Measurements from ENCODE around the gene CFAP43.

The CFAP43 gene

DNA sequence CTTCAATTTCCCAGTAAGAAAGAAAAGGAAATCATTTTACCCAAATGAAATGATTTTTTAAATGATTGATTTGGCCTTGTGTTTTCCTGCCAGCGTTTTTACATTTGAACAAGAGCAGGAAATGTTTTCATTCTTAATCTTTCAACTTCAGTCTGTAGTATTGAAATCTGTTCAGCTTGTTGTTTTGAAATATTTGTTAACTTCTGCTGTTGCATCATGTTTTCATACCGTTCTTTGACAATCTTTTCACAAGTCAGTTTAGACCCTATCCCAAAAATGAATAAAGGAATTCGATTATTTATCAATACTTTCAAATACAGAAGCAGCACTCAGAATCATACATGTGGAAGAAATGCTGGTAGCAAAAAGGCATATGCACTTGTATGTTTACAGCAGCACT is 102.1 kb downstream of the CFAP43 start:
- no peak for DNase-seq (ENCODE audit: low read depth, low spot score)

DNA sequence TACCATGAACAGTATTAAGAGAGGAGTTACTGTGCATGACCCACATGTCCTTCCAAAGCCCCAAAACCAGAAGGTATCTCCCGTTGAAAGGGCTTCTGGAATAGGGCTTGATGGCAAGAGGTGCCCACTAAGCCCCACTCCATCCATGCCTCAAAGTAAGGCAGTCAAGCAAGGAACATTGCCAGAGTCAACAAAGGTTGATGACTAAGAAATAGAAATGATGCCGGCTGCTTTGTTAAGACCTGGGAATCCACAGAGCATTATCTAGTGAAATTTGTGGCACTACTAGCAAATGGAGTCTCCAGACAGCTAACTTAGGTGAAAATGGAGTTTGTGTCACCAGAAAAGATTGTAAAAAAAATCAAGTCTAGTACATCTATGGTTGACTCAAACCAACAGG is 104.0 kb downstream of the CFAP43 start:
- DNase-seq (ENCODE audit: low read depth, low spot score), result no peak

- DNase-seq (ENCODE audit: low read depth, low spot score), result no peak
These were observed 104.8 kb downstream of the CFAP43 start for GRCh38 chr10:104127411-104127810.

GRCh38 chr10:104123397-104123796 is 108.8 kb downstream of the CFAP43 start:
- DNase-seq (ENCODE audit: low read depth, low spot score), result no peak

GRCh38 chr10:104122225-104123107 is 109.7 kb downstream of the CFAP43 start:
- no peak for DNase-seq (ENCODE audit: low read depth, low spot score)

GRCh38 chr10:104121485-104122224 is 110.5 kb downstream of the CFAP43 start, which contains the start of gene SFR1:
Gene SFR1 (plus strand): TSS chr10:104122171. CDS start chr10:104122184, 13 bp downstream.
- peak; percentile 99 for DNase-seq (ENCODE audit: low read depth, low spot score)

DNA sequence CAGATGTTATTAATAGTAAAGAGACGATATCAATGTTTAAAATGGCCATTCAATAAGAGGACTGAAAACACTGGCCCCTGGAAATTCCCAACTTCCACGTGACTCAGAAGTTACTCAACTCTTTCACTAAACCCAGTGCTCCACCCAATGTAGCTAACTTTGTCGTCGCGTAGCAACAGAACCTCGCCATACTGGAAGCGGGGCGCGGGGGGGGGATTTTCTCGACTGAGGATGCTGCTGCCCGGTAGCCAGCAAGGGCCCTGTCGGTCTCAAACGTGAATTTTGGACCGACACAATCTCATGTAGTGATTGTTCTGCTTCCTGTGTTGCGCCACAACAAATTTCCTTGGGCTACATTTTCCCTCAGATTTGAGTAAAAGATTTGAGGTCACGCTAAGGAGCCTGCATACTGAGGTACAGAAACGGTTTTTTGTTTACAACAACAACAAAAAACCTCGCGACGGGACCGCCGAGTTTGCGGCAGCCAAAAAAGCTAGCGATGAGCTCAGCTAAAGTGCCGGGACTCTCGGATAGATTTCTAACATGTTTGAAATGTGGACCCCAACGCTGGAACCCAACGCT is 111.2 kb downstream of the CFAP43 start:
- peak; percentile 66 for DNase-seq (ENCODE audit: low read depth, low spot score)

DNA sequence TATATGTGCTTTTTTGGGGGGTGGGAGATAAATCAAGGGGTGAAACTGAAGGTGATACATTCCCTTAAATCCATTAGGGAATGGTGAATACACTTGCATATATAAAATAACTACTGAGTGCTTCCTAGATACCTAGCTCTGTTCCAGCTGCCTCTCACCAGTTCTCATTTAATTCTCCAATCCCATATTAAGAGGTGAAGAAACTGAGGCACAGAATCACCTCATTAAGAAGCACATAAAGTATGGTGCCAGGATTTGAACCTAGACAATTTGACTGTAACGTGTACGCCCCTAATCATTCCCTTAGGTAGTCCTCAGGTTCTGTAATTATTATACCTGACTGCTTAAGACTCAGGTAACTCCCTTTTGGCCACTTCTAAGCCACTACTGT is 111.7 kb downstream of the CFAP43 start:
- no peak for DNase-seq (ENCODE audit: low read depth, low spot score)

GRCh38 chr10:104119996-104120395 is 112.2 kb downstream of the CFAP43 start:
- DNase-seq (ENCODE audit: low read depth, low spot score), result no peak

DNA sequence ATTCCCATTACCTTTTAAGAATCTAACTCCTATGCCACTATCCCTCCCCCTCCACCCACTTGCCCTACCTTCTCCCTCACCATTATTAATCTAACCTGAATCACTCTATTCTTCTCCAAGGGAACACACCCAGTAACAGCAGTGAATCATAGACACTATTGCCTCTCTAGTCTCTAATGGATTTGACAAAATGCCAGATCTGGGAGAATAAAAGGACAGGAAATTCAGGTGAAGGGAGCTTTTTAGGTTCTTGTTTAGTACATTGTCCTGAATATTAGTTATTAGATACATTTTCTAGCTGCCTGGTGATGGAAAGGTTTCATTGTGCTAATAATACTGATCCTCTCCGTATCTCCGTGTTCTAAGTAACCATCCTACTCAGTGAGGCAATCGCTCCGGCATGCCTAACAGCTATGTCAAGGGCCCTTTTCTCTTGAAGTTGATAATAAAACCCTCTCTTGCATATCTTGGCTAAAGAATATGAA is 114.3 kb downstream of the CFAP43 start:
- DNase-seq (ENCODE audit: low read depth, low spot score), result no peak

DNA sequence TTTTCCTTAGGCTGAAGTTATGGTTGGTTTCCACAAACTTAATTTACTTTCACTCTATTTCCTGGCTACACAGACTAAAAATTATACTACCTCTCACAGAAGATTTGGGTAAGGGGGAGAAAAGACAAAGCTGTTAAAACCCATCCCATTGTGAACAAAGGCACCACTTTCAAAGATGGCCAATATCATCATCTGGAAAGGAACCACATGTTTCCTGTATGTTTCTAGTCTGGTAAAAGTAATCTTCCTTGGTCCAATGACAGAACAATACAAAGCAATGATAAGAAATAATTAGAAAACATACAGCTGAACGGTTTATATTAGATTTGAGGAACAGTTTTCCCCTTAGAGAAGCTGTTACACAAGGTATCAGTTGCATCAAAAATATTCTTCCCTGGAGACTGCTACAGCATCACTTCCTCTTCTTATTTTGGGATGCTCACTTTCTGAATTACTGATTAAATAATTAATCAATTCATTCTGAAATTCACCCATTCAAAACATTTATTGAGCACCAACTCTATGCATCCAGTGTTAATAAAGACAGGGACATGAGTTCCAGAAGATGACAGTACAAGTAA is 118.7 kb downstream of the CFAP43 start:
- DNase-seq (ENCODE audit: low read depth, low spot score), result no peak

- DNase-seq (ENCODE audit: low read depth, low spot score), result no peak
These were observed 122.1 kb downstream of the CFAP43 start for GRCh38 chr10:104109908-104110662.

DNA sequence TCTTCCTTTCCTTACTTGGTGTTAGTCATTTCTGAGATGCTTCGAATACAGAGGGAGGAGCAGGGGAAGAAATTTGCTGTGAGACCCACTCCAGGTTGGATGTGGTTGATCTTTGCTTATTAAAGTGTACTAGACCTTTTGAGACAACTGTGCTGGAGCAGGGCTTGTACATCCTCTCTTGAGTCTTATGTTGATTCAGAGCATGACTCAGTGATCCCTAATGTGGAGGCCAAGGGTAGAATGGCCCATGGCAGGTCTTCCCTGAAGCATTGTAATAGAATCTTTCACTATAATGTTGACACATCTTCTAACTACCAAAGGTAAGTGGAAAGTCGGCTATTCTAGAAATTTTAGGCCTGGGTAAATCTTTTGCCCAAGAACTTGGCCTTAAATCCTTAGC is 127.2 kb downstream of the CFAP43 start:
- DNase-seq (ENCODE audit: low read depth, low spot score), result no peak

- DNase-seq (ENCODE audit: low read depth, low spot score), result no peak
These were observed 127.7 kb downstream of the CFAP43 start for GRCh38 chr10:104104418-104104817.

DNA sequence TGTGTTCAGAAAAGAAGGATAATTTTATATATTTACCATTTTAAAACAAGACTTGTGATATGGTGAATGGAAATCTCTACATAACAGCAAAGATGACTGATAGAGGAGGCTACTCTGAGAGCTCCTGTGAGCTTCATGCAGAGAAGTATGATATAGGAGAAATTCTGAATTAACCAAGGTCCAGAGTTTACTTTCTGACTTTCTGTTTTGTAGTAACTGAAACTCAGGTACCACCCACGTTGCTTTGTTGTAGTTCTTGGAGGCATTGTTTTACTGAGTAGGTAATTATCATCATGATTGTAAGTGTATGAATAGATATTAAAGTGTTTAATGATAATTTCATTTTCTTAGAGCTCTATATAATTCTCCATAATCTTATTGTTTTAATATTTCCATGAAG is 128.2 kb downstream of the CFAP43 start:
- DNase-seq (ENCODE audit: low read depth, low spot score), result no peak

GRCh38 chr10:104101902-104102301 is 130.3 kb downstream of the CFAP43 start:
- DNase-seq (ENCODE audit: low read depth, low spot score), result no peak

DNA sequence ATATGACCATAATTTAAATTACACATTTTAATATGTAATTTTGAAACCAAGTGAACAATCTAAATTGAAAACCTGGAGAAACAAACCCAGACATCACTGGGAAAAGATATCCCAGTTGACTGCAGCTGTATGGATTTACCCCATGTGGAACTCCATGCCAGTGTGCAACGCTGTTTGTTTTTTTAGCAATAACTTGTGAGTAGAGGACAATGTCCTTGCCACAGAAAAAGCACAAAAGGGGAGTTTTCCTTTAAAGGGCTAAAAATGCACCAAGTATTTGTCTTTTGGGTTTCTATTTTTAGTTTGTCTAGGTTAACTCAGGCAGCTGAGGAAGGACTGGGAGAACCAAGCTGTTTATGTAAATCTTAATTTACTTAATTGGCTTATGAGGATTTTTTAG is 131.4 kb downstream of the CFAP43 start:
- no peak for DNase-seq (ENCODE audit: low read depth, low spot score)

- DNase-seq (ENCODE audit: low read depth, low spot score), result no peak
These were observed 132.2 kb downstream of the CFAP43 start for GRCh38 chr10:104099941-104100340.

- DNase-seq (ENCODE audit: low read depth, low spot score), result no peak
These were observed 132.9 kb downstream of the CFAP43 start for GRCh38 chr10:104099269-104099668.

GRCh38 chr10:104098358-104098925 is 133.7 kb downstream of the CFAP43 start:
- DNase-seq (ENCODE audit: low read depth, low spot score), result no peak

DNA sequence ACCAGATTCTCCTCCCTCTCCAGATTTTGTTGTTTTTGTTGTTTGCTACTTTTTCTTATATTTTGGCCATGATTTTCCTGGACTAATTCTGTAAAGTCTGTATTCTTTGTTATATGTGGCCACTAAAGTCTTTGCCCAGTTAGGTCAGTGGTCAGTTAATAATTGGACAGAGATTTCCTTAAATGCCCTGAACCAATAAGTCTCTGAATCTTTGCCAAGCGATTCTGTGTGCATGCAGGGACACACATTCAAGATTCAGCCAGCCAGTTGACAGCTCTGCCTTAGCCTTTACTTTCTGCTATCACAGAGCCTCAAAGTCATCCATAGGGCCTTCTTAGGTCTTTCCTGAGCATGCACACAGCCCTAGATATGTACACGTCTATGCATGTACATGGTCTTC is 135.5 kb downstream of the CFAP43 start:
- DNase-seq (ENCODE audit: low read depth, low spot score), result no peak
